Lung (tissue), 12 donors: ENCODE results near the gene HLA-DQA1. TPM values are rescaled to one million over a fixed set of nuclear protein-coding genes. Genes with fewer than 3 reads are reported as not detected.

Experiments used
- ATAC-seq: fragments of 200-7000 bp; cut with Tn5 transposase; one replicate; pipeline ENCODE4 v1.9.1; 2020; ENCODE audit warnings: moderate number of reproducible peaks; ENCODE audit not compliant: insufficient read depth, low FRiP score
- DNase-seq, 3 donors: peaks; one replicate each; pipeline ENCODE4 v3.0.0-alpha.2; 2013 to 2017
- H3K27ac ChIP-seq, 2 donors: one replicate each; pipeline ENCODE4 v1.5.1; 2013; ENCODE audit warnings: mild to moderate bottlenecking in 2 of 2, moderate library complexity in 2 of 2, control low read depth in 1 of 2, inconsistent platforms in 1 of 2, low read depth in 1 of 2, low read length in 1 of 2
- H3K27me3 ChIP-seq, 3 donors: one replicate each; pipeline ENCODE4 v1.5.1; 2013; ENCODE audit warnings: low read length in 2 of 3; ENCODE audit not compliant: control insufficient read depth in 3 of 3, insufficient read depth in 3 of 3
- H3K36me3 ChIP-seq, 4 donors: one replicate each; pipeline ENCODE4 v1.5.1; 2013; ENCODE audit warnings: low read length in 4 of 4, mild to moderate bottlenecking in 1 of 4, moderate library complexity in 1 of 4; ENCODE audit not compliant: control insufficient read depth in 4 of 4, insufficient read depth in 4 of 4
- H3K4me1 ChIP-seq, 5 donors: one replicate each; pipeline ENCODE4 v1.5.1; 2013; ENCODE audit warnings: low read length in 5 of 5, mild to moderate bottlenecking in 2 of 5, moderate library complexity in 1 of 5; ENCODE audit not compliant: control insufficient read depth in 5 of 5, insufficient read depth in 5 of 5
- H3K4me3 ChIP-seq: one replicate; pipeline ENCODE4 v1.5.1; 2013; ENCODE audit warnings: mild to moderate bottlenecking, control low read depth, moderate library complexity
- H3K9ac ChIP-seq, 2 donors: one replicate each; pipeline ENCODE4 v1.5.1; 2013; ENCODE audit warnings: low read length in 2 of 2, control low read depth in 1 of 2; ENCODE audit not compliant: insufficient read depth in 1 of 2
- H3K9me3 ChIP-seq, 4 donors: one replicate each; pipeline ENCODE4 v1.5.1; 2013; ENCODE audit warnings: low read length in 3 of 4, mild to moderate bottlenecking in 1 of 4, moderate library complexity in 1 of 4; ENCODE audit not compliant: control insufficient read depth in 4 of 4, insufficient read depth in 3 of 4
- CTCF ChIP-seq: IDR thresholded peaks from 2 replicates; pipeline ENCODE4 v1.5.1; 2012; ENCODE audit warnings: mild to moderate bottlenecking; ENCODE audit errors: control extremely low read depth, extremely low read depth
- WGBS, 2 donors: extraction: QIAGEN DNeasy Blood & Tissue Kit; methylation state at CpG; one replicate each; pipeline ENCODE4 v1.1.7; 2013; 5-methylcytosine and 5-hydroxymethylcytosine counted together
- polyA plus RNA-seq, 2 donors: library from polyadenylated mRNA; stranded (reverse); fragments of 200-250 nt; gene quantifications; one replicate each; pipeline ENCODE4 v1.2.1, GENCODE V29; 2013
- total RNA-seq, 2 donors: library from RNA; depleted of rRNA in 1 of 2; stranded (reverse); fragments of >200 nt in 1 of 2; gene quantifications; one replicate each; pipeline ENCODE4 v1.2.1, GENCODE V29; 2014 to 2021
- donor health status: control.
- donor health status: control.
- donor health status: Bipolar disorder and iron deficiency.
- donor health status: healthy.
- donor health status: DM: yes; HTN: yes; CAD: no.

The HLA-DQA1 gene
- total and polyA plus RNA-seq, 4 donors, result 6.0 to 199 (median 124) TPM

- DNase-seq, result no peak
- peak overlapping the region in 1 of 2 donors; percentile 85 for H3K27ac ChIP-seq
- H3K9ac ChIP-seq, result no peak overlapping the region
- H3K4me3 ChIP-seq, result peak overlapping the region; percentile 29
- peaks cover 0 to 2% (median 0%) of the 10 kb centered on the region in 4 donors for H3K9me3 ChIP-seq
- peaks cover 0 to 8% (median 0%) of the 10 kb centered on the region in 5 donors for H3K4me1 ChIP-seq
- TF ChIP-seq CTCF, result no peak
- peaks cover 0 to 5% (median 4%) of the 10 kb centered on the region in 3 donors for H3K27me3 ChIP-seq
- ATAC-seq, result no peak
- 30 to 45% methylated on average over 23 to 26 of the region's 26 CpGs for WGBS, 2 donors
- peaks cover 0 to 22% (median 0%) of the 10 kb centered on the region in 4 donors for H3K36me3 ChIP-seq
These were observed 27.1 kb downstream of the HLA-DQA1 start for GRCh38 chr6:32664354-32664753.

- Histone ChIP-seq H3K4me3 (peak overlapping the region; percentile 29), H3K9me3 (peaks cover 0 to 2% (median 0%) of the 10 kb centered on the region in 4 donors), H3K36me3 (peaks cover 0 to 18% (median 0%) of the 10 kb centered on the region in 4 donors), H3K4me1 (peaks cover 0 to 8% (median 0%) of the 10 kb centered on the region in 5 donors), H3K27ac (peak overlapping the region; percentile 17 to 85), H3K27me3 (peaks cover 0 to 5% (median 4%) of the 10 kb centered on the region in 3 donors), H3K9ac (no peak overlapping the region)
- TF ChIP-seq CTCF, result no peak
- DNase-seq (peak; percentile 4 to 19 (median 8)), ATAC-seq (no peak)
- whole genome bisulfite sequencing, 2 donors, result 1% methylated on average over 40 to 47 of the region's 47 CpGs
These were observed 27.7 kb downstream of the HLA-DQA1 start for GRCh38 chr6:32664827-32665362.

- no peak for TF ChIP-seq CTCF
- peaks cover 0 to 5% (median 4%) of the 10 kb centered on the region in 3 donors for H3K27me3 ChIP-seq
- H3K27ac ChIP-seq, result peak overlapping the region in 1 of 2 donors; percentile 97
- no peak for ATAC-seq
- no peak overlapping the region for H3K9ac ChIP-seq
- WGBS, 2 donors, result 10 to 11% methylated on average over 3 of the region's 3 CpGs
- H3K36me3 ChIP-seq, result peaks cover 0 to 12% (median 0%) of the 10 kb centered on the region in 4 donors
- H3K9me3 ChIP-seq, result peaks cover 0 to 2% (median 0%) of the 10 kb centered on the region in 4 donors
- peak overlapping the region; percentile 64 for H3K4me3 ChIP-seq
- DNase-seq, result no peak
- peaks cover 0 to 8% (median 0%) of the 10 kb centered on the region in 5 donors for H3K4me1 ChIP-seq
These were observed 28.5 kb downstream of the HLA-DQA1 start for GRCh38 chr6:32665661-32666060.
